ENCODE results near the gene ZNF385B.

Gene ZNF385B

GRCh38 chr2:179410552-179411356, 450.7 kb downstream of the ZNF385B start:
- H3K27ac Mint-ChIP-seq, result no peak overlapping the region
- H3K9me3 Mint-ChIP-seq, result no peaks in the 10 kb centered on the region
- no peak for DNase-seq (ENCODE audit: low spot score)
- no peaks in the 10 kb centered on the region for H3K36me3 Mint-ChIP-seq (ENCODE audit: low read depth)
- peaks cover 6% of the 10 kb centered on the region for H3K27me3 Mint-ChIP-seq (ENCODE audit: low read depth)
- no peak overlapping the region for H3K4me3 Mint-ChIP-seq
- peaks cover 7% of the 10 kb centered on the region for H3K4me1 Mint-ChIP-seq (ENCODE audit: low read depth)

GRCh38 chr2:179403624-179404023, 457.8 kb downstream of the ZNF385B start:
- Mint-ChIP-seq H3K4me3 (no peak overlapping the region), H3K36me3 (ENCODE audit: low read depth) (no peaks in the 10 kb centered on the region), H3K27me3 (ENCODE audit: low read depth) (peaks cover 9% of the 10 kb centered on the region), H3K4me1 (ENCODE audit: low read depth) (no peaks in the 10 kb centered on the region), H3K27ac (no peak overlapping the region), H3K9me3 (no peaks in the 10 kb centered on the region)
- no peak for DNase-seq (ENCODE audit: low spot score)

GRCh38 chr2:179393481-179393880, 467.9 kb downstream of the ZNF385B start:
- H3K27me3 Mint-ChIP-seq (ENCODE audit: low read depth), result no peaks in the 10 kb centered on the region
- no peaks in the 10 kb centered on the region for H3K4me1 Mint-ChIP-seq (ENCODE audit: low read depth)
- no peaks in the 10 kb centered on the region for H3K9me3 Mint-ChIP-seq
- H3K36me3 Mint-ChIP-seq (ENCODE audit: low read depth), result no peaks in the 10 kb centered on the region
- no peak overlapping the region for H3K27ac Mint-ChIP-seq
- DNase-seq (ENCODE audit: low spot score), result no peak
- no peak overlapping the region for H3K4me3 Mint-ChIP-seq

Data from T-helper 2 cell treated with Interferon-gamma antibody and Interleukin-4, amounts not matched to agents 5 μg/mL and 100 μg/mL, for 36 hours (primary cell).